HCT116 (cell line): Measurements from ENCODE around the gene SQSTM1.

Experiments
- ATF3 ChIP-seq: IDR thresholded peaks from 2 replicates; pipeline ENCODE4 v1.6.1; 2012
- CTCF ChIP-seq, 3 experiments: fragments of 200-600 bp in 1 of 3; sonication (generic) in 1 of 3; IDR thresholded peaks in 2 of 3; conservative IDR thresholded peaks in 1 of 3; 2 replicates each; pipeline ENCODE4 v1.5.1; 2012 to 2017; ENCODE audit warnings: low read depth in 2 of 3, low read length in 2 of 3, antibody characterized with exemption in 1 of 3, borderline replicate concordance in 1 of 3, control low read depth in 1 of 3, mild to moderate bottlenecking in 1 of 3, mixed read lengths in 1 of 3, mixed run types in 1 of 3, moderate library complexity in 1 of 3; ENCODE audit not compliant: insufficient read depth in 1 of 3
- EZH2 ChIP-seq: fragments of 200-600 bp; sonication (generic); IDR thresholded peaks from 2 replicates; pipeline ENCODE4 v1.6.1; 2017; ENCODE audit warnings: antibody characterized with exemption, mixed run types
- EZH2phosphoT487 ChIP-seq: fragments of 200-600 bp; IDR thresholded peaks from 2 replicates; pipeline ENCODE4 v1.6.1; 2018; ENCODE audit warnings: antibody characterized with exemption, borderline replicate concordance
- JUND ChIP-seq: IDR thresholded peaks from 2 replicates; pipeline ENCODE4 v1.6.1; 2012
- MAX ChIP-seq: IDR thresholded peaks from 2 replicates; pipeline ENCODE4 v1.6.1; 2012
- POLR2A ChIP-seq: IDR thresholded peaks from 2 replicates; pipeline ENCODE4 v1.7.0; 2011; ENCODE audit warnings: borderline replicate concordance; ENCODE audit not compliant: insufficient read depth, insufficient read length; ENCODE audit errors: extremely low read depth
- POLR2AphosphoS5 ChIP-seq: IDR thresholded peaks from 2 replicates; pipeline ENCODE4 v1.6.1; 2011; ENCODE audit warnings: mild to moderate bottlenecking, low read depth, low read length, moderate library complexity
- SP1 ChIP-seq: IDR thresholded peaks from 2 replicates; pipeline ENCODE4 v1.6.1; 2012; ENCODE audit warnings: low read depth
- TCF7L2 ChIP-seq: IDR thresholded peaks from 2 replicates; pipeline ENCODE4 v1.7.0; 2011; ENCODE audit warnings: borderline replicate concordance, inconsistent platforms; ENCODE audit not compliant: insufficient read depth, insufficient read length; ENCODE audit errors: extremely low read depth
- ZBTB33 ChIP-seq: IDR thresholded peaks from 2 replicates; pipeline ENCODE4 v1.6.1; 2011; ENCODE audit warnings: mild to moderate bottlenecking, low read length, moderate library complexity; ENCODE audit not compliant: insufficient replicate concordance; ENCODE audit errors: extremely low read depth
- ZNF274 ChIP-seq: fragments of 200-500 bp; sonication (Bioruptor generic); IDR thresholded peaks from 2 replicates; pipeline ENCODE4 v1.6.1; 2014; ENCODE audit warnings: mild to moderate bottlenecking, low read depth, low read length, inconsistent platforms

GRCh38 chr5:179804555-179804947 lies 16.2 kb upstream of the SQSTM1 start:
- no peak for TF ChIP-seq POLR2AphosphoS5
- no peak for TF ChIP-seq ZNF274
- TF ChIP-seq CTCF (IDR thresholded peaks at IDR 0.05 in 2 of 3, conservative IDR thresholded peaks at IDR 0.05 in 1 of 3; ENCODE audit: borderline replicate concordance in 1 of 3, insufficient read depth in 1 of 3, low read depth in 2 of 3, low read length in 2 of 3): no peak
- no peak for TF ChIP-seq POLR2A
- TF ChIP-seq TCF7L2: no peak
- no peak for TF ChIP-seq EZH2
- no peak for TF ChIP-seq SP1
- no peak for TF ChIP-seq ATF3
- TF ChIP-seq JUND: no peak
- no peak for TF ChIP-seq ZBTB33
- TF ChIP-seq EZH2phosphoT487: no peak
- TF ChIP-seq MAX: no peak
